Stimulated activated CD4-positive, alpha-beta T cell treated with anti-CD3 and anti-CD28 coated beads, Interleukin-2, amount 100 ng/mL, for 24 hours (primary cell): ENCODE results near the gene NOX5.
"Not testable (repeated sequence)": the region's sequence is repeated elsewhere in the genome, so short reads cannot be mapped to it uniquely, and the experiment has no call there.

Experiments used
- DNase-seq, 2 donors: peaks; one replicate each; pipeline ENCODE4 v3.0.0-alpha.2; 2020

NOX5 gene

GRCh38 chr15:69060041-69060481 lies 45.6 kb downstream of the NOX5 start:
- DNase-seq, result no peak

DNA sequence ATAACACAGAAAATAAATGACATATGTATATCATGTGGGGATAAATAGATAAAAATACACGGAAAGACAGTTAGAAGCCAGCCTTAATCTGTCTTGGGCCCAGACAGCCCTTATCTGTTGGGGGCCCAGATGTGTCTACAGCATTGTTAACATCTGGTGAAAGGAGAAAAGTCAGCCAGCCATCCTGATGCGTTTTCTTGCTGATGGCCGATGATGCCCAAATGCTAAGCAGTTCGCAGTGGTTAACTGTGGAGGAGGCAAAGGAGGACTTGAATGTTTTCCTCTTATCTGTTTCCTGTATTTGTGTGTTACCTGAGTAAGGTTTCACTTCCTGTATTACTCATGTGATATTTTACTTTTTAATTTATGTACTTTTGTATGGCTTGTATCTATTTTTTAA lies 46.2 kb downstream of the NOX5 start:
- peak in 1 of 2 donors; percentile 33 for DNase-seq

DNA sequence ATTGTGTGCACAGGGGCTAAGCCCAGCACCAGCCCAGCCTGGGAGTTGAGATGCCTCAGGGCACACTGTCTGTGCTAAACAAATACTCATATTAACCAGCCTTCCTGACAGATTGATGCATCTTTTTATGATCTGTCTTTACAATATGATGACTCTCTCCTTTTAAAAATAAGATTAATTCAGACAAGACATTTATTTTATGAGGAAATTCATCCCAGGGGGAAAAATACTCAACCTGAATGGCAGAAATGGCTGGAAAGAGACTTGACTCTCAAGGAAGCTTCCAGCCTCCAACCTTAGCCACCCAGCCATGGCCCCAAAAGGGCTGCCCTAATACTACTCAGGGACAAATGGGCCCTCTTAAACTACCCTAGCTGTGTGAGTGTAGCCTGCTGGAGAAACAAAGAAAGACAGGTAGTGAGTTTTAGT lies 46.9 kb downstream of the NOX5 start:
- no peak for DNase-seq

GRCh38 chr15:69064649-69065048 lies 50.2 kb downstream of the NOX5 start:
- no peak for DNase-seq

GRCh38 chr15:69066007-69066995 lies 51.8 kb downstream of the NOX5 start:
- DNase-seq, result no peak

DNA sequence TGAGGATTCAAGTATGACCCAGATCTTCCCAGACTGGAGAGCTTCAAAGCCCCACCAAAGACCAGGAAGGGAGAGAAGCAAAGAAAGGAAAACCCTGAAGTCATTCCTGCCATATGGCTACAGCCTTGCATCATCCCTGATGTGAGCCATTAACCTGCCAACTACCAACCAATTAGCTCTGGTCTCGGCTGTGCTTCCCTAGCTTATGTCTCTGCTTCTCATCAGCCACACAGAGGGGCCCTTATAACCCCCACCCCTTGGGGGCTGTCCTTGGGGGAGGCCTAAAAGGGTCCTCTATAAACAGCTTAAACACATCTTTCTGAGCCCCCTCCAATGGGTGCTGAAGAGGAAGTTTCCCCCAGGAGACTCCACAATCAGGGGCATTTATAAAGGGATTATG lies 52.8 kb downstream of the NOX5 start:
- DNase-seq, result no peak

DNA sequence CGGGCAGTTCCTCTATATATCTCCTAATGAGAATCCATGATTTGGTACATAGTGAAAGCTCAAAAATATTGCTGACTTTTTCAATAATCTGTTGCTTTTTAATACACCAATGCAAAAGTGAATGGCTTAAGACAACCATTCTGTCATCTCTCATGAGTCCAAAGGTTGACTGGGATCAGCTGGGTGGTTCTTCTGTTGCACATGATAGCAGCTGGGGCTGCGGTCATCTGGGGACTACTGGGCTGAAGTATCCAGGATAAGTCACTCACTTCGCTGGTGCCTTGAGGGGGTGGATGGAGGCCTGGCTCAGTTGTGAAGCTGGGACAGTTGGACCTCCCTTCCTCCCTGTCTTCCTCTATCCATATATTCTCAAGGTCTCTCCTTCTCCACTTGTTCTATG lies 53.7 kb downstream of the NOX5 start:
- no peak for DNase-seq

- not testable (repeated sequence) for DNase-seq
These were observed 54.8 kb downstream of the NOX5 start for GRCh38 chr15:69069290-69069689.

DNA sequence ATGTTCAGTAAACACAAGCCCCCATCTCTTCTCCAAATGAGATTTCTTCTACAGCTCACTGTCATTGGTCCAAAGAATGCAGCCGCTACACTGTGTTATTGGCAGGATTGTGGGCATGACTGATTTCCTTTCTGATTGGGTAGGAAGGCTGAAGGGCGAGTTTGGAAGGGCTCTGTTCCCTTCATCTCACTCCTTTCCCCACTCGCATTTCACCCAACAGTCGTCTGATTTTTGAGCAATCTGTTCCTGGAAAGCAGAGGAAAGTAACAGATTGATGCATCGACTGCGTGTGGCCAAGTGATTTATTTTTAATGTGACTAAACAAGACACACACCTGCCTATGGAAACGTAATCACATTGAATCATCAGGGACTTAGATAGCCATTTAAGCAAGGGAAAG lies 55.5 kb downstream of the NOX5 start:
- no peak for DNase-seq

- no peak for DNase-seq
These were observed 55.9 kb downstream of the NOX5 start for GRCh38 chr15:69070396-69070795.

- DNase-seq, result no peak
These were observed 56.8 kb downstream of the NOX5 start for GRCh38 chr15:69071260-69071659.

DNA sequence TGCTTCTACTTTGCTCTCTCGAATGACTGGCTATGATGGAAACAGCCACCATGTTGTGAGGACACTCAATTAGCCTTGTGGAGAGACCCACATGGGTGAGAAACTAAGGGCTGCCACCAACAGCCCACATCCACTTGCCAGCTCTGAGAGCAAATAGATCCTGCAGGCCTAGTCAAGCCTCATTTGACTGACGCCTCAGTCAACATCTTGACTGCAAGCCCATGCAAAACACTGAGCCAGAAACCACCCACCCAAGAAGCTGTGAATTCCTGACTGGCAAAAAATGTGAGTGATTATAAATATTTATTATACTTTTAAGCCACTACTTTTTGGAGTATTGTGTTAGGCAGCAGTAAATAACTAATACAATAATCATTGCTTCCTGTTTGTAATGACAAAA lies 58.4 kb downstream of the NOX5 start:
- DNase-seq, result no peak

DNA sequence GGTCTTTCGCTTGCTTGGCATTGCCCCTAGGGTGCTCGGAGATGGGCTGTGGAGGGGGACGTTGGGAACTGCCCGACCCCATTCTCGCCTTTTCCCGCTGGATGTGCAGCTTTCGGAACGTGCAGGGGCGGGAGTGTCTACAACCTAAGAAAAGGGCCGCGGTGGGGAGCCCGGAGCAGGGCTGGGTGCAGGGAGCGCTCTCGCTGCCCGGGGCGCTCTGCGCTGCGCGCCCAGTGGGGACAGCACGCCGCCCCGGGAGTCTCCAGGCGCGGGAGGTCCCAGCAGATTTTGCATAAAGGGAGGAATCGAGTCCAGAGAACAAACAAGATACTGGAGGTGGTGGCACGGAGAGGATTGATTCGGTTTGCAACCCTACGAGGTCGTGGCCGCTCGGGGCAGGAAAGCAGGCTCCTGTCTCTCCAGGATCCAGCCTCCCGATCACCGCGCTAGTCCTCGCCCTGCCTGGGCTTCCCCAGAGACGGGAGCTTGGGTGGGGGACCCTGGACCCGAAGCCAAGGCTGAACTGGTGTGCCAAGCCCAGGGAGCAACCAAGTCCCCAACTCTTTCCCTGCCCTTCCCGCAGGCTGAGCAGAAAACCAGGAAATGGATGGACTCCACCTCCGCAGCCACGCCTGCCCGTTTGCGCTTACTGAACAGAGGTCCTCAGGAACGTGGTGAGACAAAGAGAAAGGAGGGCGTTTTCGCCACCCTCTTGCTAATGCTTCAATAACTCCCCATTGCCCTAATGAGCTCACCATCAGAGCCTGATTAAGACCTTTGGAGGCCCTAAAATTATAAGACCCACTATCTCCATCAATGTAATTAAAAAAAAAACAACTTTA lies 59.7 kb downstream of the NOX5 start:
- DNase-seq, result no peak

DNA sequence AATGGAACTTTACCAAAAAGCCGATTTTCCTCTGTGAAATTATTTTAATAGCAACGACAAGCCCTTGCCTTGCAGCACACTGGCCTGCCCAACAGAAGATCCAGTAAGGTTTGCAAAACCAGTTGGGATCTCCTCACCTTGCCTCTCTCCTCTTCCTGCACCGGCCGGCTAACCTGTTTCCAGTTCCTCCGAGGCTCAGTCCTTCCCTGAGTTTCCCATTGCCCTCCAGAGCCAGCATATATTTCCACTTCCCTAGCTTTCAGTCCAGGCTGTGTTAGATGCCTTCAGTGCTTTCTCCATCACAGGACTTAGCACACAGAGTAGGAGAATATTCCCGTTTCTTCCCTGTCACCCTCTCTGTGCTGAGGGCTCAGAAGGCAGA lies 60.3 kb downstream of the NOX5 start:
- DNase-seq, result no peak

DNA sequence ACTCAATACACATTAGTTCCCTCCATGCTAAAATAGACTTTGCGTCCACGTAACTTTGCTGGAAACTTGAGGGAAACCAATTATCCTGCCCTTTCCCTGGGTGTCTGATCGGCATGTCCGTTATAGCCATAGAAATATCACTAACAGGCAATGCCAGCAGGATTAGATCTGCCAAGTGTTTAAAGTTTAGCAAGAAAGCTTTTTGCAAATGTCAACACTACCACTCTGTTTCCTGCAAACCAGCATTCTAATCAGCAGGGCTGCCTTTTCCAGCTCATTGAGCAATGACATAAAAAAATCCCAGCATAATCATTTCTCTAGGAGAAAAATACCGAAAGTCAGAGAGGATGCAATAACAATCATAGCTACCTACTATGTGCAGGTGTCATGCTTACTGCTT lies 60.9 kb downstream of the NOX5 start:
- no peak for DNase-seq

- DNase-seq, result no peak
These were observed 62.3 kb downstream of the NOX5 start for GRCh38 chr15:69076756-69077155.

- DNase-seq, result no peak
These were observed 64.1 kb downstream of the NOX5 start for GRCh38 chr15:69078638-69079037.

- no peak for DNase-seq
These were observed 66.1 kb downstream of the NOX5 start for GRCh38 chr15:69080295-69081248.

DNA sequence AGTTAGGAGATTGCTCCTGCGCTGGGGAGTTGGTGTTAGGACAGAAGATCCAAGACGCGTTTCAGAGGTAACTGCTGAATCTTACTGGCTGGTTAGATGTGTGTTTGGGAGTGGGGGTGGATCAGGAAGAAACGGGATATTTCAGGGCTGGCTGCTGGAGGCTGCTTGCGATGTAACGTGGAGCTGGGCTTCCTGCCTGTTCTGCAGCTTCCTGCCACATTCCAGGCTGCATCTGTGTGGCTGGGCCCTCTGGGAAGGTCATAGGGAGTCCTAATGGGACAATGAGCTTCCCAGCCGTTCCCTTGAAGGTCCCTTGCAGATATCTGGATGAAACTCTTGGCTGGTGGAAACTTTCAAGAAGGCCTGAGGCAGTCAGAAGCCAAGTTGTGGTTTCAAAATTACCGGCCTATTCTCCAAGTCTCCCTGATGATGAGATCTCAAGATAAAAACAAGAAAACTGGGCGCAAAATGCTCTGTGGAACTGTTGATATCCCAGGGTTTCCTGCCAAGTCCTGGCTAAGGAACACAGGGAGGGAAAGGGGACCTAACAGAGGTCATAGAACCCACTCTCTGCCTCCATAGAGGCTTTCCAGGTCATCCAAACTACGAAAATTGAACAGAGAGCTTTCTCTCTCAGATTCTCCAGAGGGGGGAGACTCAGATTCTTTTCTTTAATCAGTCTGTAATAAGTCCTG lies 67.0 kb downstream of the NOX5 start:
- DNase-seq, result no peak

DNA sequence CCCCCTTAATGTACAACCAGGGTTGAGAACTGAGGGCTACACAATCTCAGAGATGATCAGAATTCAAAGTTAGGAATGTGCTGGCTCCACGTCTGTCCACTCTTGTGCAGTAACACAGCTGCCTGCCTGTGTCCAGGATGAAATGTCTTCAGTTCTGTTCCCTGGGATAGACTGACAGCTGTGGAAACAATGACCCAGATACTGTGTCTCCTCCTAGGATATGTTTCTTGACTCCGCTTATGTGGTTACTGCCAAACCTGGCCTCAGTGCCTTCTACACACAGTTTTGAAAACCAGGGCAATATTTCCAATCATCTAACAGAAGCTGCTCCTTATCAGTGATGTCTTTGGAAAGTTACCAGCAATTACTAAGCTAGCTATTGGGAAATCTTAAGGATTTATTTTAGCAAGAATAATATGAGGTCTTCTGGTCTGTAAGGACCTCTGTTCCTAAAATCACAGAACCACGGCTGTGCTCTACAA lies 67.6 kb downstream of the NOX5 start:
- DNase-seq, result no peak

GRCh38 chr15:69082554-69082953 lies 68.1 kb downstream of the NOX5 start:
- no peak for DNase-seq
